GM12801 (cell line): ENCODE data around the gene TBKBP1.

ENCODE experiments used
- TF ChIP-seq, protein P1 (sequence below): IDR thresholded peaks from one replicate; pipeline ENCODE4 v1.5.1; 2011; ENCODE audit warnings: control low read depth; ENCODE audit not compliant: insufficient read length; ENCODE audit errors: extremely low read depth

The TBKBP1 gene

DNA sequence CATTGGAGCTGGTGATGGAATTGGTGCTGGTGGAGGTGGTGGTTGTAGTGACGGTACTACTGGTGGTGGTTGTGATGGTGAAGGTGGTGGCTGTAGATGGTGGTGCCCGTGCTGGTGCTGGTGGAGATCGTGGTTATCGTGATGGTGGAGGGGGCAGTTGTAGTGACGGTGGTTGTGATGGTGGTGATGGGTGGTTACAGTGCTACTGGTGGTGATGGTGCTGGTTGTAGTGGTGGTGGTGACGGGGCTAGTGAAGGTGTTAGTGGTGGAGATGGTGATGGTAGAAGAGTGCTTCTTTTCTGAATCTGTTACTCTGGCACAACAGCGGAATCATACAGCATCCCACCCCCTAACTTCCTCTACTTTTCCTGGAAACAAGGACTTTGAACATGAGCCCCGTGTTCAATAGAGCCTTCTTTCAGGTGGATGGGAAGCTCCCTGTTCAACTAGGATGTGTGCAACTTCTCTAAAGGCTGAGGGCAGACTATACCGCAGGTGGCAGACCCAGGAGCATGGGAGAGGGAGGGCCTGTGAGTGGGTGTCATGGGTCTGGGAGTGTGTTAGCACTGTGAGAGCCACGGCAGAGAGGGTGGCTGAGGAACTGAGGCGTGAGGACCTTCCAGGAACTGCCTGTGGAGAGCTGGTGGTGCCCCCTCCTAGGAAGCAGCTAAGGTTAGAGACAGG is 47.3 kb downstream of the TBKBP1 start:
- TF ChIP-seq, protein P1, sequence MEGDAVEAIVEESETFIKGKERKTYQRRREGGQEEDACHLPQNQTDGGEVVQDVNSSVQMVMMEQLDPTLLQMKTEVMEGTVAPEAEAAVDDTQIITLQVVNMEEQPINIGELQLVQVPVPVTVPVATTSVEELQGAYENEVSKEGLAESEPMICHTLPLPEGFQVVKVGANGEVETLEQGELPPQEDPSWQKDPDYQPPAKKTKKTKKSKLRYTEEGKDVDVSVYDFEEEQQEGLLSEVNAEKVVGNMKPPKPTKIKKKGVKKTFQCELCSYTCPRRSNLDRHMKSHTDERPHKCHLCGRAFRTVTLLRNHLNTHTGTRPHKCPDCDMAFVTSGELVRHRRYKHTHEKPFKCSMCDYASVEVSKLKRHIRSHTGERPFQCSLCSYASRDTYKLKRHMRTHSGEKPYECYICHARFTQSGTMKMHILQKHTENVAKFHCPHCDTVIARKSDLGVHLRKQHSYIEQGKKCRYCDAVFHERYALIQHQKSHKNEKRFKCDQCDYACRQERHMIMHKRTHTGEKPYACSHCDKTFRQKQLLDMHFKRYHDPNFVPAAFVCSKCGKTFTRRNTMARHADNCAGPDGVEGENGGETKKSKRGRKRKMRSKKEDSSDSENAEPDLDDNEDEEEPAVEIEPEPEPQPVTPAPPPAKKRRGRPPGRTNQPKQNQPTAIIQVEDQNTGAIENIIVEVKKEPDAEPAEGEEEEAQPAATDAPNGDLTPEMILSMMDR, result no peak

DNA sequence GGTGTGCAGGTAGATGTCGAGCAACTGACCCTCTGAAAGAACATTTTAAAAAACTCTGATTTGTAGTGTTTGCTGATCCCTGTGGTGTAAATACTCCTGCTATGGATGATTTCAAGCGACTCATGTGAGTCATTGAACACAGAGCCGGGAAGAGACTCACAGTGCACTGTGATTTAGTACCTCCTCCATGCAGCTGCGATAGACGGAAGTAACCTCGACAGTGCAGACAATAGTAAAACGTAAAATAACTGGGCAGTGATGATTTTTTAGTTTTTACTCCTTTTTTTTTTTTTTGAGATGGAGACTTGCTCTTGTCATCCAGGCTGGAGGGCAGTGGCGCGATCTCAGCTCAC is 47.8 kb downstream of the TBKBP1 start:
- TF ChIP-seq, protein P1, result no peak

DNA sequence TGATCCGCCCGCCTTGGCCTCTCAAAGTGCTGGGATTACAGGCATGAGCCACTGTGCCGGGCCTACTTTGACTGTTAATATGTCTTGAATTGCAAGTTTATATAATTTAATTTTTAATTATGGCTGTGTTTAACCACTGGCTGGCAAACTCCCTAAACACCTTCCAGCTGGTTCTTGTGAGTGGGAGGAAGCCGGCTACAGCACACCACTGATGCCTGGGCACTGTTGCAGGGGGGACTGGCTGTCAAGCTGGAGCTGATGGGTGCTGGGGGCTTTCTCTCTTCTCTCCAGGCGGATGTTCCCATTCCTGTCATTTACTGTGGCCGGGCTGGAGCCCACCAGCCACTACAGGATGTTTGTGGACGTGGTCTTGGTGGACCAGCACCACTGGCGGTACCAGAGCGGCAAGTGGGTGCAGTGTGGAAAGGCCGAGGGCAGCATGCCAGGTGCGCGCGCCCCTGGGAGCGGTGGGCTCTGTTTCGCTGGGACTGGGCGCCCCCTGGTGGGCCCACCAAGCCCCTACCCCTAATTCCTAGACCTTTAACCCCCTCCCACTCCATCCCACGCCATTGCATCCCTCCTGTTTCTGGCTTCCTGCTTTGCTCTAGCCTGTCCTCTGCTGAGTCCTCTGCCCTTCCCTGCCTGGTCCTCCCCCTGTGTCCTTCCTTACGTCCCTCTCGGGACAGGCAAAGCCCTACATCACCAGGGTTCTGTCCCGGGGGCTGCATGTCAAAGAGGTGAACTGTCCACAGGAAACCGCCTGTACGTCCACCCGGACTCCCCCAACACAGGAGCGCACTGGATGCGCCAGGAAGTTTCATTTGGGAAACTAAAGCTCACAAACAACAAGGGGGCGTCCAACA is 48.6 kb downstream of the TBKBP1 start:
- TF ChIP-seq, protein P1, result no peak

DNA sequence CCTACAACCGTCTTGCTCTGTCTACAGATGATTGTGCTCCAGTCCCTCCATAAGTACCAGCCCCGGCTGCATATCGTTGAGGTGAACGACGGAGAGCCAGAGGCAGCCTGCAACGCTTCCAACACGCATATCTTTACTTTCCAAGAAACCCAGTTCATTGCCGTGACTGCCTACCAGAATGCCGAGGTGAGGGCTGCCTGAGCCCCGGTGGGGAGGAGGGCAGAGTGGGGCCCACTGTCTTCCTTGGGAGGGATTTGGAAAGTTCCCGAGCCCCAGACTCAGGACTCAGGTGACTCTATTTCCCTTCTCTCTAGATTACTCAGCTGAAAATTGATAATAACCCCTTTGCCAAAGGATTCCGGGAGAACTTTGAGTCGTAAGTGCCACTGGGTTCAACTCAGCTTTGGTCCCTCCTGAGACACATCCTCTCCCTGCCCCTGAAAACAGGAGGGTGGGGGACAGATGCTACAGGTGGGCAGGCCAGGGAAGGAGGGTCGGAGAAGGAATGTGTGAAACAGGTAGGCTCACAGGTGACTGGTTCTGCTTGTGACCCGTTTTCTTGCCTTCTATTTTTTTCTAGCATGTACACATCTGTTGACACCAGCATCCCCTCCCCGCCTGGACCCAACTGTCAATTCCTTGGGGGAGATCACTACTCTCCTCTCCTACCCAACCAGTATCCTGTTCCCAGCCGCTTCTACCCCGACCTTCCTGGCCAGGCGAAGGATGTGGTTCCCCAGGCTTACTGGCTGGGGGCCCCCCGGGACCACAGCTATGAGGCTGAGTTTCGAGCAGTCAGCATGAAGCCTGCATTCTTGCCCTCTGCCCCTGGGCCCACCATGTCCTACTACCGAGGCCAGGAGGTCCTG is 50.4 kb downstream of the TBKBP1 start:
- TF ChIP-seq, protein P1, result no peak

DNA sequence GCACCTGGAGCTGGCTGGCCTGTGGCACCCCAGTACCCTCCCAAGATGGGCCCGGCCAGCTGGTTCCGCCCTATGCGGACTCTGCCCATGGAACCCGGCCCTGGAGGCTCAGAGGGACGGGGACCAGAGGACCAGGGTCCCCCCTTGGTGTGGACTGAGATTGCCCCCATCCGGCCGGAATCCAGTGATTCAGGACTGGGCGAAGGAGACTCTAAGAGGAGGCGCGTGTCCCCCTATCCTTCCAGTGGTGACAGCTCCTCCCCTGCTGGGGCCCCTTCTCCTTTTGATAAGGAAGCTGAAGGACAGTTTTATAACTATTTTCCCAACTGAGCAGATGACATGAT is 51.0 kb downstream of the TBKBP1 start:
- TF ChIP-seq, protein P1, result no peak

DNA sequence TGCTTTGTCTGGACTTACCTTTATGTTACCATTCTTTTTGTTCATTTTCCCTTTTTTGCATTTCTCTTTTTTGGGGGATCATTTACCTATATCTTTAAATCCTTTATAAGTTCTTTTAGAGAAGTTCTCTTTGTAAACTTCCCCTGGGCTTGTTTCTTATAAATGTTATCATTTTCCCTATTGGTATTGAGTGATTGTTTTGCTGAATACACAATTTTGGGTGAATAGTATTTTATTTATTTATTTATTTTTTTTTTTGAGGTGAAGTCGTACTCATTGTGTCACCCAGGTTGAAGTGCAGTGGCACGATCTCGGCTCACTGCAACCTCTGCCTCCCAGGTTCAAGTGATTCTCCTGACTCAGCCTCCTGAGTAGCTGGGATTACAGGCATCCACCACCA is 57.5 kb downstream of the TBKBP1 start:
- TF ChIP-seq, protein P1, result no peak

DNA sequence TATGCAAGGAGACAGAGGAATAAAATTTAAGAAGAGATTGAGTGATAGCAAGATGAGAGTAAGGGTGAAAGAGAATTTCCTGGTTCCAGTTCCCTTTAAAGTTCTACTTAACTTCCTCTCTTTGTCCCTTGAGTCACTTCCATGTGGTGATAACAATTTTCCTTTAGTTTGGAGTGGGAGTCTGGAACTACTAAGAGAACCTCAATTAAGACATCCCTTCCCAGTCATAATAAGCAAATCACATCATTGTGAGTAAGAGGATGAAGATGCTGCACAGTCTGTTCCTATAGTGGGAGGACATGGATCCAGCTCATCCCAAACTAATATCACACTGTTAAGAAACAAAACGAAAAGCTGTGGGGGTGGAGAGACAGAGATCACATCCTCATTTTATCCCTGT is 63.4 kb downstream of the TBKBP1 start:
- TF ChIP-seq, protein P1, result no peak
